Inflammatory macrophage (primary cell): ENCODE measurements around the gene PRSS16.
"Not testable (repeated sequence)": the region's sequence is repeated elsewhere in the genome, so short reads cannot be mapped to it uniquely, and the experiment has no call there.

Experiments
- DNase-seq, 2 donors: peaks; one replicate each; pipeline ENCODE4 v3.0.0-alpha.2; 2020 to 2022

The PRSS16 gene

DNA sequence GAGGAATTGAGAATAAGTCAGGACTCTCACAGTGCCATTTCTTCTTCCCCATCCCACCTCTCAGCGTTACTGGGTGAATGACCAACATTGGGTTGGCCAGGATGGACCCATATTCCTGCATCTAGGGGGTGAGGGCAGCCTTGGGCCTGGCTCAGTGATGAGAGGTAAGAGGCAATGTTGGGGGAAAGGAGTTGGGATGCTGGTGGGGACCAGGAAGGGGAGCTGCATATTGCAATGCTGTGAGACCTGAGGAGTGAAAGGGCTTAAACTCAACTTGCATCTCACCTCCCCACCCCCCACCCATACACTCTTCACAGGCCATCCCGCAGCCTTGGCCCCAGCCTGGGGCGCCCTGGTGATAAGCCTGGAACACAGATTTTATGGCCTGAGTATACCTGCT, 1.3 kb downstream of the PRSS16 start:
- no peak for DNase-seq

- DNase-seq, result no peak
Measured at GRCh38 chr6:27250277-27251111, 3.0 kb downstream of the PRSS16 start.

GRCh38 chr6:27251112-27251605, 3.7 kb downstream of the PRSS16 start:
- no peak for DNase-seq

DNA sequence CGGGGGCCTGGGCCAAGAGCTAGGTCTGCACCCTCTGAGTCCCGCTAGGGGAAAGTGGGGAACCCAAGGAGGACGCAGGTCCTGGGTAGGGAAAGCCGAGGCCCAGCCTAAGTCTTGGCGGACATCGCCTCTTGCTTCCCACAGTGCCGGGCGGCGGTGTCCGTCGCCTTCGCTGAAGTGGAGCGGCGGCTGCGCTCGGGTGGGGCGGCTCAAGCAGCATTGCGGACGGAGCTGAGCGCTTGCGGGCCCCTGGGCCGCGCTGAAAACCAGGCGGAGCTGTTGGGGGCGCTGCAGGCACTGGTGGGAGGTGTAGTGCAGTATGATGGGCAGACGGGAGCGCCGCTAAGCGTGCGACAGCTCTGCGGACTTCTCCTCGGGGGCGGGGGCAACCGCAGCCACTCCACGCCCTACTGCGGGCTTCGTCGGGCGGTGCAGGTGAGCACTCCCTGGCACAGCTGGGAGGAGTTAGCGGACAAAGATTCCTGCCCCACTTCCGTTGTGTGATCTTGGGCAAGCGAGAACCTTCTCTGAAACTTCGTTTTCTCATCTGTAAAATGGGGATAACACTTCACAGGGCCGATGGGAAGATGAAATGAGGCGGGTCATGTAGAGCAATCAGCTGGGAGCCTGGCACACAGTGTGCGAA, 4.2 kb downstream of the PRSS16 start:
- DNase-seq, result no peak

DNA sequence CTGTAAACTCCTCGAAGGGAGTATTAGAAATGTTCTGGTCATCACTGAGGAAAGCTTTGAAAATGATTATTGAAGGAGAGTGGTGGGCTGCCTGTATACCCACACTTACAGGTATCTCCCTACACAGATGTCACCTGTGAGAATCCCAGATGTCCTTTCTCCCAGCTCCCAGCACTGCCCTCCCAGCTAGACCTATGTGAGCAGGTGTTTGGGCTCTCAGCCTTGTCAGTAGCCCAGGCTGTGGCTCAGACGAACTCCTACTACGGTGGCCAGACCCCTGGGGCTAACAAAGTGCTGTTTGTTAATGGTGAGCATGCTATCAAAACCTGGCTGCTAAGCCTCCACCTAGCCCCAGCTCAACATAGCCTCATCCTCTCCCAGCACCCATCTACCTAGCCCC, 7.1 kb downstream of the PRSS16 start:
- DNase-seq, result no peak

GRCh38 chr6:27255866-27256265, 8.4 kb downstream of the PRSS16 start:
- DNase-seq, result no peak

DNA sequence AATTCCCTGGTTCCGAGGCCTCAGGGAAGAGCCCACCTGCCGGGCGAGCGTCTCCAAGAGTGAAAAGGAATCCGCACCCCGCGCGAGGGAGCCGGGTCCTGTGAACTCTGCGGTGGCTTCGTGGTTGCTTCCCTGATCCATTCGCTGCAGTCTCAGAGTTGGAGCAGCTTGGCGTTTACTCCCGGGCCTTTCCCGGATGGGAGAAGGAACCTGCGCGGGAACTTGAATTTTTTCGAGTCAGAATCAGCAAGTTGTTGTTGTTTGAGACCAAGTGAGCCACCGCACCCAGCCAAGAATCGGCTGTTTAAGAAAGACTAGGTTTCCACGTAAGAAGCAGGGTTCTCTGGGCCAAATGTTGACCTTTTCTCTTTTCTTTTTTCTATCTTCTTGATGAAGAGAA, 12.9 kb downstream of the PRSS16 start:
- no peak for DNase-seq

- DNase-seq, result no peak
Measured at GRCh38 chr6:27260836-27261375, 13.4 kb downstream of the PRSS16 start.

GRCh38 chr6:27263886-27264285, 16.4 kb downstream of the PRSS16 start:
- DNase-seq, result no peak

DNA sequence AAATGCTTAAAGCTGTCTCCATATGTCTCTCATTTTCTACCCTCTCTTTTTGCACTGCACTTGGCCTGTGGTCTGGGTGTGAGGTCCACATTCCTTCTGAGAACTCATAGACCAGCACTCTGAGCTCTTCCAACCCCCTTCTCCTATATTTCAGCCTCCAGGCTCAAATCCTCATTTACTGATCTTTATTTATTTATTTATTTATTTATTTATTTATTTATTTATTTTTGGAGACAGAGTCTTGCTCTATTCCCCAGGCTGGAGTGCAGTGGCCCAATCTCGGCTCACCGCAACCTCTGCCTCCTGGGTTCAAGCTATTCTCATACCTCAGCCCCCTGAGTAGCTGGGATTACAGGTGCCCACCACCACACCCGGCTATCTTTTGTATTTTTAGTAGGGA, 19.5 kb downstream of the PRSS16 start:
- not testable (repeated sequence) for DNase-seq

GRCh38 chr6:27267857-27268434, 20.4 kb downstream of the PRSS16 start:
- DNase-seq, result no peak

- no peak for DNase-seq
Measured at GRCh38 chr6:27268803-27269202, 21.3 kb downstream of the PRSS16 start.

- DNase-seq, result no peak
Measured at GRCh38 chr6:27273783-27274182, 26.3 kb downstream of the PRSS16 start.

DNA sequence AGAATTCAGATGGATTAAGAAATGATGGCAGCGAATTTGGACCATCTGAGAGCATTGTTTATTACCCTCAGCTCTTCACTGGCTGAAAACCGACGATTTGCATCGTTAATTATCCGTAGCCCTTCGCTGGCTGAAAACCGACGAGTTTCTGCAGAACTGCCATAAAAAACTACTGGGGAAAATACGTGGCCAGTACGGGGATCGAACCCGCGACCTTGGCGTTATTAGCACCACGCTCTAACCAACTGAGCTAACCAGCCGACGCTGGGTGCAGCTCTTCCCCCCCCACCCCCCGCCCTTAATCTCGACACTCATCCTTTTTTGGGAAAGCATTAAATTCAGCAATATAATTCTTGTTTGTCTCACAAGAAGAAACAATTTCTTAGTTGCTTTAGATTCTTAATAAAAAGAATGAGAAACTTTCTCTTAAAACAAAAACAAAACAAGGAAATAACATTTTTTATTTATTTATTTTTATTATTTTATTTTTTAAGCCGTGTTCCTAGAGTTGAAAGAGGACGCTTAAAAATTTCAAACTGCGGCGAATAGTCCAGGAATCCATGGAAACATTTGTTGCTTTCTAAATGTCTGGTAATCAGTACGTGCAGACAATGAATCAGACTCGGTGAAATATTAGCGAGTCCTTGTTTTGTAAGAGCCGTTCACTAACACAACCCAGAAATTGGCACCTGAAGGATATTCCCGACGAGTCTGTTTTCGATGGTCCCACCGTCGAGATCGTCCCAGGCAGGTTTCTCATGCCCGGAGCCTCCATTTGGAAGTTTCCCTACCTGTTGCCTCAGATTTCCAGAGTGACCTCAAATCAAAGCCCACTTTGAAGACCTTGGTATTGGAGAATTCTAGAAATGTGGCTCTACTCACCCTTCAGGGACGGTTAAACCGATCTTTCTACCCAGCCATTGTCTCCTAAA, 27.8 kb downstream of the PRSS16 start:
- DNase-seq, result no peak

DNA sequence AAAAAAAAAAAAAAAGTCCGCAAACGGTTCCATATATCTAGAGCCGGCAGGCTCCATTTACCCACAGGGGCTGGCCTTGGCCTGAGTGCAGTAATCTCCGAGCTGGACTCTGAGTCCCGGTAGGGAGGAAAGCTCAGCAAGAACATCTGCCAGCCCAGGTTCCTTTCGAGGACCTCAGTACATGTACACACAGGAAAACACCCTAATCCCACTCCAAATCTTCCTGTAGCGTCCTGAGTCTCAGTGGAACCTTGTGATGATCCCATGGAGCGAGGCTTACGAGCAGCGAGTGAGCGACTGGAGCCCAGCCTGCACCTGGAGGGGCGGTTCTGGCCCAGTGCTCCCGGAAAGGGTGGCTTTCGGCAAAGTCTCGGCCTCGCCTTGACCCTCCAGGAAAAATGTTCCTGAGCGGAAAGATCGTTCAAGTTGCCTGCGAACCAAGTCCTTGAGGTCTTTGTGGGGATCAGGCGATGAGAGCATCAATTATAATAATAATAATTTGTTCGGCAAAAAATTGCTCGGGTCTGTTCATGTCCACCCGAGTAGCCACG, 32.1 kb downstream of the PRSS16 start:
- no peak for DNase-seq

- DNase-seq, result no peak
Measured at GRCh38 chr6:27280064-27280539, 32.6 kb downstream of the PRSS16 start.

- no peak for DNase-seq
Measured at GRCh38 chr6:27280540-27281000, 33.1 kb downstream of the PRSS16 start.

DNA sequence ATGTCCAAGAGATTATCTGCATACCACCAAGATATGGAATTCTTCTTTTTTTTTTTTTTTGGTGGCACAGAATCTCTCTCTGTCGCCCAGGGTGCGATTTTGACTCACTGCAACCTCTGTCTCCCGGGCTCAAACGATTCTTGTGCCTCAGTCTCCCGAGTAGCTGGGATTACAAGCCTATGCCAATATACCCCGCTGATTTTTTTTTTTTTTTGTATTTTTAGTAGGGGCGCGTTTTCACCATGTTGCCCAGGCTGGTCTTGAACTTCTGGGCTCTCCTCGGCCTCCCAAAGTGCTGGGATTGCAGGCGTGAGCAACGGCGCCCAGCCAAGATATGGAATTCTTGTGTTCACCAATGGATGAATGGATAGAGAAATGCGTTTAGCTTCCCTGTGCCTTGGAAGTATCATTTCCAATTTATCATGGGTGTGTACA, 33.6 kb downstream of the PRSS16 start:
- DNase-seq, result no peak

GRCh38 chr6:27281569-27281968, 34.1 kb downstream of the PRSS16 start:
- DNase-seq, result no peak

DNA sequence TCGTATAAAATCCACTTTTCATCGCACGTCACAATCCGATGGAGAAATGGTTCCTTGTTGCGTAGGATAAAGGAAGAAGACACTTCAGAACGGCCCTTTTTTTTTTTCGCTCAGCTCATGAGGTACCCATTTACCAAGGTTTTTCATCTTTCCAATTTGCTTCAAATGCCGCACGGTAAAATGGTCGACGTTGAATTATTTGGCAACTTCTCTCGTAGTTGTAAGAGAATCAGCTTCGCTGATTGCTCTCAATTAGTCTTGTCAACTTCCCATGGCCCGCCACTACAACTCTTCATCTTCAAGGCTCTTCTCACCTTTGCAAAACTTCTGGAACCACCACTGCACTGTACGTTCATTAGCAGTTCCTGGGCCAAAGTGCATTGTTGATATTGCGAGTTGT, 35.8 kb downstream of the PRSS16 start:
- DNase-seq, result no peak

- no peak for DNase-seq
Measured at GRCh38 chr6:27286141-27286540, 38.6 kb downstream of the PRSS16 start.

- no peak for DNase-seq
Measured at GRCh38 chr6:27287751-27288135, 40.2 kb downstream of the PRSS16 start.
